GM12872 (cell line): ENCODE measurements around the gene HMG20A.

Experiments used
- CTCF ChIP-seq: IDR thresholded peaks from 3 replicates; pipeline ENCODE4 v1.5.1; 2011; ENCODE audit warnings: low read depth, mild to moderate bottlenecking, low read length, moderate library complexity; ENCODE audit not compliant: insufficient read depth

The HMG20A gene

GRCh38 chr15:77420610-77421369, at the start of gene HMG20A:
Gene HMG20A (plus strand): TSS chr15:77420888. CDS start chr15:77458408, 37,520 bp downstream.
- TF ChIP-seq CTCF, result no peak

GRCh38 chr15:77371850-77372563, 48.7 kb upstream of the HMG20A start:
- TF ChIP-seq CTCF, result no peak

GRCh38 chr15:77373441-77373840, 47.2 kb upstream of the HMG20A start:
- no peak for TF ChIP-seq CTCF

- no peak for TF ChIP-seq CTCF
Measured at GRCh38 chr15:77375133-77375532, 45.6 kb upstream of the HMG20A start.

GRCh38 chr15:77376770-77377169, 43.9 kb upstream of the HMG20A start:
- TF ChIP-seq CTCF, result no peak

GRCh38 chr15:77380033-77380432, 40.7 kb upstream of the HMG20A start:
- TF ChIP-seq CTCF, result no peak

GRCh38 chr15:77384086-77384485, 36.6 kb upstream of the HMG20A start:
- TF ChIP-seq CTCF, result no peak
